Measurements from ENCODE around the gene POLR3E. TPM values are rescaled to one million over a fixed set of nuclear protein-coding genes. Genes with fewer than 3 reads are reported as not detected.
A peak's percentile ranks its signal among the peaks of the same experiment; 100 is the strongest.

The POLR3E gene
- total RNA-seq, 1 donor from 2014 or later = 36.6 TPM

DNA sequence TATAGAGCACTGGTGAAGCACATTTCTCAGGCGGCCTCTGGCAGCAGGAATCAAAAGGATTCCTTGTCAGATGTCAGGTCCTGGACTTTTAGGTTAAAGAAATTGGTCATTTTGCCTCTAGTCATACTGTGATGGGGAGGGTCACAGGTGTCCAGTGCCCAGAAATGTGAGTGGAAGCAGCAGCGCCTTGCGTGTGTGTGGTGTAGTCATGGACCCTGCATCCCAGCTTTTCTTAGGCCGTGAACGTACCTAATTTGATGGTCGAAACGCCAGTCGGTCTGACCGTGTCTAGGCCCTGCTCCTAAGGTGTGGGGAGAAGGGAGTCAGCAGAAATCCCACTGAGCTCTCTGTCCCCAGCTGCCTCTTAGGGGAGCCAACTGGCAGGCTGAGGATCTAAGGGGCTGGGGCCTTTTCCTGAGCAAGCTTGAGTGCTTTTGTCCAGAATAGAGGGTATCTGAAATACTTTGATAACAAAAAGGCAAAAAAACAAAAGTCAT is 32.0 kb downstream of the POLR3E start:
- H3K36me3 ChIP-seq = peaks cover 95% of the 10 kb centered on the region
- TF ChIP-seq, protein P1, sequence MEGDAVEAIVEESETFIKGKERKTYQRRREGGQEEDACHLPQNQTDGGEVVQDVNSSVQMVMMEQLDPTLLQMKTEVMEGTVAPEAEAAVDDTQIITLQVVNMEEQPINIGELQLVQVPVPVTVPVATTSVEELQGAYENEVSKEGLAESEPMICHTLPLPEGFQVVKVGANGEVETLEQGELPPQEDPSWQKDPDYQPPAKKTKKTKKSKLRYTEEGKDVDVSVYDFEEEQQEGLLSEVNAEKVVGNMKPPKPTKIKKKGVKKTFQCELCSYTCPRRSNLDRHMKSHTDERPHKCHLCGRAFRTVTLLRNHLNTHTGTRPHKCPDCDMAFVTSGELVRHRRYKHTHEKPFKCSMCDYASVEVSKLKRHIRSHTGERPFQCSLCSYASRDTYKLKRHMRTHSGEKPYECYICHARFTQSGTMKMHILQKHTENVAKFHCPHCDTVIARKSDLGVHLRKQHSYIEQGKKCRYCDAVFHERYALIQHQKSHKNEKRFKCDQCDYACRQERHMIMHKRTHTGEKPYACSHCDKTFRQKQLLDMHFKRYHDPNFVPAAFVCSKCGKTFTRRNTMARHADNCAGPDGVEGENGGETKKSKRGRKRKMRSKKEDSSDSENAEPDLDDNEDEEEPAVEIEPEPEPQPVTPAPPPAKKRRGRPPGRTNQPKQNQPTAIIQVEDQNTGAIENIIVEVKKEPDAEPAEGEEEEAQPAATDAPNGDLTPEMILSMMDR (IDR thresholded peaks at IDR 0.05) = no peak
- ATAC-seq = no peak

DNA sequence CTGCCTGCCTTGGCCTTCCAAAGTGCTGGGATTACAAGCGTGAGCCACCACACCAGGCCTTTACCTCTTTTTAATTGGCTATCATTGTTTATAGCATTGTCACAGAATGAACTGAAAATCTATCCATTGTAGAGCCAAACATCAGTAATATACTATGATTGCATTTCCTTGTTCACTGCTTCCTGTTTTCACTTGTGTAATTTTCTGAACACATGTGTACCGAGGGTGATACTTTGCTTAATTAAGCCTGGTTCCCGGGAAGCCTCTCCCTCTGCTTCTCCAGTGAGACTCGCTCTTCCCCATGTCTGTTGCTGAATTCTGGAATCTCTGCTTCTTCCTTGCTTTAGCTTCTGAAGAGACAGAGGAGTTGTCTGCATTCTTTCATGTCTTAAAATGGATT is 33.1 kb downstream of the POLR3E start:
- H3K9me3 ChIP-seq = no peaks in the 10 kb centered on the region
- H3K4me1 ChIP-seq = peaks cover 6% of the 10 kb centered on the region
- H3K27ac ChIP-seq = no peak overlapping the region
- intact Hi-C loops (cut with DNase I) = no loop called here
- no peak for DNase-seq
- TF ChIP-seq, protein P1 (IDR thresholded peaks at IDR 0.05) = no peak
- no peak for ATAC-seq
- H3K4me3 ChIP-seq = no peak overlapping the region
- H3K27me3 ChIP-seq (ENCODE audit: low read depth) = no peaks in the 10 kb centered on the region
- peaks cover 95% of the 10 kb centered on the region for H3K36me3 ChIP-seq

More for the DNA sequence above, 32.0 kb downstream of the POLR3E start:
- Histone ChIP-seq H3K27ac (no peak overlapping the region), H3K27me3 (ENCODE audit: low read depth) (no peaks in the 10 kb centered on the region), H3K4me1 (peaks cover 6% of the 10 kb centered on the region), H3K9me3 (no peaks in the 10 kb centered on the region), H3K4me3 (no peak overlapping the region)
- intact Hi-C loops (cut with DNase I) = no loop called here
- no peak for DNase-seq

- peaks cover 10% of the 10 kb centered on the region for H3K9me3 ChIP-seq
- DNase-seq = no peak
- peak; percentile 62 to 92 for ATAC-seq
- H3K27ac ChIP-seq = no peak overlapping the region
- H3K4me1 ChIP-seq = peaks cover 6% of the 10 kb centered on the region
- H3K27me3 ChIP-seq (ENCODE audit: low read depth) = no peaks in the 10 kb centered on the region
- intact Hi-C loops (cut with DNase I) = no loop called here
- H3K36me3 ChIP-seq = peaks cover 65% of the 10 kb centered on the region
- H3K4me3 ChIP-seq = no peak overlapping the region
- TF ChIP-seq, protein P1 (IDR thresholded peaks at IDR 0.05) = no peak
Observed at GRCh38 chr16:22333457-22333994, 36.3 kb downstream of the POLR3E start.

GRCh38 chr16:22335668-22336246 is 38.5 kb downstream of the POLR3E start:
- no peaks in the 10 kb centered on the region for H3K27me3 ChIP-seq (ENCODE audit: low read depth)
- H3K4me1 ChIP-seq = no peaks in the 10 kb centered on the region
- peaks cover 47% of the 10 kb centered on the region for H3K36me3 ChIP-seq
- TF ChIP-seq, protein P1 (IDR thresholded peaks at IDR 0.05) = no peak
- peak; percentile 9 to 52 for ATAC-seq
- H3K27ac ChIP-seq = no peak overlapping the region
- no peak for DNase-seq
- no peak overlapping the region for H3K4me3 ChIP-seq
- intact Hi-C loops (cut with DNase I) = no loop called here
- peaks cover 12% of the 10 kb centered on the region for H3K9me3 ChIP-seq

DNA sequence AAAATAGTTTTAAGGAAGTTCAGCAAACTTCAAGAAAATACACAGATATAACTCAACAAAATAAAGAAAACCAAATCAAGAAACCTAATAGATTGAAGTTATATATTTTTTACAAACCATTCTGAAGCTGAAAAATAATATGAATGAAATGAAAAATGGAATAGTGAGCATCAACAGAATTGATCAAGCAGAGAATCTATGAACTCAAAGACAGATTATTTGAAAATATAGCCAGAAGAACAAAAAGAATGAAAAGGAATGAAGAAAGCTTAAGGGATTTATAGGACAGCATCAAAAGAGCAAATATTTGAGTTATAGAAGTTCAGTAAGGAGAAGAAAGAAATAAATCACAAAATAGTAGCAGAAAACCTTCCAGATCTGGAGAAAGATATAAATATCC is 39.4 kb downstream of the POLR3E start:
- no peak for ATAC-seq
- no peaks in the 10 kb centered on the region for H3K4me1 ChIP-seq
- intact Hi-C loops (cut with DNase I) = no loop called here

More for the DNA sequence above, 39.4 kb downstream of the POLR3E start:
- Histone ChIP-seq H3K27ac (no peak overlapping the region), H3K4me3 (no peak overlapping the region), H3K36me3 (peaks cover 38% of the 10 kb centered on the region), H3K27me3 (ENCODE audit: low read depth) (no peaks in the 10 kb centered on the region), H3K9me3 (peaks cover 14% of the 10 kb centered on the region)
- TF ChIP-seq, protein P1 (IDR thresholded peaks at IDR 0.05) = no peak
- no peak for DNase-seq
